Mesendoderm (in vitro differentiated cells): Measurements from ENCODE around the gene CTNS.

Experiments used
- DNase-seq: peaks from one replicate; pipeline ENCODE4 v3.0.0; 2013
- H2AK5ac ChIP-seq: 2 replicates; pipeline ENCODE4 v1.6.1; 2013; ENCODE audit warnings: low read length, inconsistent platforms
- H2BK120ac ChIP-seq: 2 replicates; pipeline ENCODE4 v1.6.1; 2013; ENCODE audit warnings: low read depth, mild to moderate bottlenecking, low read length, moderate library complexity, mixed read lengths
- H2BK15ac ChIP-seq: replicated peaks from 2 replicates; pipeline ENCODE4 v1.6.1; 2013; ENCODE audit warnings: low read depth, mild to moderate bottlenecking, moderate library complexity
- H2BK5ac ChIP-seq: 2 replicates; pipeline ENCODE4 v1.6.1; 2013; ENCODE audit warnings: low read length, inconsistent platforms
- H3K18ac ChIP-seq: 2 replicates; pipeline ENCODE4 v1.6.1; 2013; ENCODE audit warnings: mild to moderate bottlenecking, low read length, mixed read lengths
- H3K23ac ChIP-seq: one replicate; pipeline ENCODE4 v1.6.1; 2013; ENCODE audit warnings: low read length
- H3K27ac ChIP-seq: 2 replicates; pipeline ENCODE4 v1.5.1; 2013; ENCODE audit warnings: low read depth, mild to moderate bottlenecking, inconsistent platforms, low read length, moderate library complexity
- H3K27me3 ChIP-seq: 2 replicates; pipeline ENCODE4 v1.6.1; 2013; ENCODE audit warnings: low read length, control low read depth, mild to moderate bottlenecking, inconsistent platforms; ENCODE audit not compliant: insufficient read depth, poor library complexity
- H3K36me3 ChIP-seq: 2 replicates; pipeline ENCODE4 v1.6.1; 2013; ENCODE audit warnings: low read length, inconsistent platforms; ENCODE audit not compliant: control insufficient read depth, insufficient read depth
- H3K4ac ChIP-seq: one replicate; pipeline ENCODE4 v1.6.1; 2013; ENCODE audit warnings: low read depth, mild to moderate bottlenecking, low read length, moderate library complexity
- H3K4me1 ChIP-seq: 2 replicates; pipeline ENCODE4 v1.6.1; 2013; ENCODE audit warnings: low read depth, low read length, inconsistent platforms; ENCODE audit not compliant: control insufficient read depth
- H3K4me2 ChIP-seq: 2 replicates; pipeline ENCODE4 v1.6.1; 2013; ENCODE audit warnings: low read length
- H3K4me3 ChIP-seq: 2 replicates; pipeline ENCODE4 v1.5.1; 2013; ENCODE audit warnings: mild to moderate bottlenecking, low read length
- H3K56ac ChIP-seq: one replicate; pipeline ENCODE4 v1.6.1; 2013; ENCODE audit warnings: low read length
- H3K79me1 ChIP-seq: 2 replicates; pipeline ENCODE4 v1.6.1; 2013; ENCODE audit warnings: low read length, inconsistent platforms
- H3K79me2 ChIP-seq: 2 replicates; pipeline ENCODE4 v1.6.1; 2013; ENCODE audit warnings: mild to moderate bottlenecking, low read length; ENCODE audit not compliant: control insufficient read depth, insufficient read depth
- H3K9ac ChIP-seq: 2 replicates; pipeline ENCODE4 v1.6.1; 2013; ENCODE audit warnings: low read length, inconsistent platforms
- H4K5ac ChIP-seq: one replicate; pipeline ENCODE4 v1.6.1; 2013; ENCODE audit warnings: low read length
- H4K8ac ChIP-seq: one replicate; pipeline ENCODE4 v1.6.1; 2013; ENCODE audit warnings: low read depth, mild to moderate bottlenecking, control low read depth, low read length, moderate library complexity
- WGBS: extraction: QIAGEN DNeasy Blood & Tissue Kit; methylation state at CpG from one replicate; pipeline ENCODE4 v1.1.7; 2013; ENCODE audit warnings: low lambda C conversion rate, missing lambda C conversion rate; ENCODE audit not compliant: insufficient coverage; ENCODE audit errors: extremely low coverage; 5-methylcytosine and 5-hydroxymethylcytosine counted together

Gene CTNS

GRCh38 chr17:3610523-3610922, 26.0 kb upstream of the CTNS start:
- H3K79me2 ChIP-seq: no peaks in the 10 kb centered on the region
- no peak overlapping the region for H2BK5ac ChIP-seq
- no CpG with 5 or more reads among the region's 14 CpGs for WGBS
- no peak overlapping the region for H3K23ac ChIP-seq
- no peak overlapping the region for H4K5ac ChIP-seq
- H3K4me3 ChIP-seq: no peak overlapping the region
- H2BK15ac ChIP-seq: no peak overlapping the region
- no peak overlapping the region for H3K9ac ChIP-seq
- no peak overlapping the region for H3K4me2 ChIP-seq
- H4K8ac ChIP-seq: no peak overlapping the region
- H3K36me3 ChIP-seq: peaks cover 14% of the 10 kb centered on the region
- H3K4ac ChIP-seq: no peak overlapping the region
- H3K79me1 ChIP-seq: no peaks in the 10 kb centered on the region
- no peak overlapping the region for H2AK5ac ChIP-seq
- no peak overlapping the region for H2BK120ac ChIP-seq
- no peak overlapping the region for H3K27ac ChIP-seq
- no peaks in the 10 kb centered on the region for H3K4me1 ChIP-seq
- H3K18ac ChIP-seq: no peak overlapping the region
- no peak for DNase-seq
- no peaks in the 10 kb centered on the region for H3K27me3 ChIP-seq
- H3K56ac ChIP-seq: no peak overlapping the region

GRCh38 chr17:3613124-3613523, 23.4 kb upstream of the CTNS start:
- Histone ChIP-seq H3K9ac (no peak overlapping the region), H3K79me1 (no peaks in the 10 kb centered on the region), H3K23ac (no peak overlapping the region), H3K4ac (no peak overlapping the region), H3K18ac (no peak overlapping the region), H2BK120ac (no peak overlapping the region), H3K56ac (no peak overlapping the region), H3K36me3 (peaks cover 14% of the 10 kb centered on the region), H4K5ac (no peak overlapping the region), H3K4me3 (no peak overlapping the region), H3K4me1 (no peaks in the 10 kb centered on the region), H3K79me2 (no peaks in the 10 kb centered on the region), H3K27ac (no peak overlapping the region), H3K27me3 (no peaks in the 10 kb centered on the region), H3K4me2 (no peak overlapping the region), H2BK15ac (no peak overlapping the region), H2AK5ac (no peak overlapping the region), H2BK5ac (no peak overlapping the region), H4K8ac (no peak overlapping the region)
- no CpG with 5 or more reads among the region's 6 CpGs for WGBS
- DNase-seq: no peak

GRCh38 chr17:3615160-3615870, 21.2 kb upstream of the CTNS start:
- Histone ChIP-seq H3K36me3 (peaks cover 5% of the 10 kb centered on the region), H4K5ac (no peak overlapping the region), H2BK120ac (no peak overlapping the region), H3K56ac (no peak overlapping the region), H3K27ac (no peak overlapping the region), H3K4ac (no peak overlapping the region), H3K4me3 (no peak overlapping the region), H4K8ac (no peak overlapping the region), H3K23ac (no peak overlapping the region), H3K27me3 (no peaks in the 10 kb centered on the region), H3K4me1 (no peaks in the 10 kb centered on the region), H2AK5ac (no peak overlapping the region), H2BK15ac (no peak overlapping the region), H3K79me2 (no peaks in the 10 kb centered on the region), H3K9ac (no peak overlapping the region), H3K18ac (no peak overlapping the region), H3K4me2 (no peak overlapping the region), H2BK5ac (no peak overlapping the region), H3K79me1 (no peaks in the 10 kb centered on the region)
- DNase-seq: no peak
- no CpG with 5 or more reads among the region's 18 CpGs for WGBS

- Histone ChIP-seq H2BK5ac (no peak overlapping the region), H3K9ac (no peak overlapping the region), H3K36me3 (peaks cover 5% of the 10 kb centered on the region), H3K27me3 (no peaks in the 10 kb centered on the region), H3K27ac (no peak overlapping the region), H4K8ac (no peak overlapping the region), H3K4me1 (no peaks in the 10 kb centered on the region), H3K56ac (no peak overlapping the region), H4K5ac (no peak overlapping the region), H3K79me1 (no peaks in the 10 kb centered on the region), H3K18ac (no peak overlapping the region), H3K4me3 (no peak overlapping the region), H2BK15ac (no peak overlapping the region), H2BK120ac (no peak overlapping the region), H3K4me2 (no peak overlapping the region), H2AK5ac (no peak overlapping the region), H3K4ac (no peak overlapping the region), H3K79me2 (no peaks in the 10 kb centered on the region), H3K23ac (no peak overlapping the region)
- no CpG with 5 or more reads among the region's 8 CpGs for WGBS
- no peak for DNase-seq
Measured at GRCh38 chr17:3621146-3621720, 15.3 kb upstream of the CTNS start.

- H4K8ac ChIP-seq: no peak overlapping the region
- no peak overlapping the region for H3K27ac ChIP-seq
- H3K9ac ChIP-seq: no peak overlapping the region
- no peaks in the 10 kb centered on the region for H3K4me1 ChIP-seq
- H4K5ac ChIP-seq: no peak overlapping the region
- H3K23ac ChIP-seq: no peak overlapping the region
- H3K18ac ChIP-seq: no peak overlapping the region
- H2AK5ac ChIP-seq: no peak overlapping the region
- no peaks in the 10 kb centered on the region for H3K27me3 ChIP-seq
- peaks cover 2% of the 10 kb centered on the region for H3K36me3 ChIP-seq
- no CpG with 5 or more reads among the region's 16 CpGs for WGBS
- H3K79me1 ChIP-seq: no peaks in the 10 kb centered on the region
- DNase-seq: no peak
- H3K4me3 ChIP-seq: no peak overlapping the region
- no peak overlapping the region for H2BK15ac ChIP-seq
- no peak overlapping the region for H2BK5ac ChIP-seq
- no peak overlapping the region for H2BK120ac ChIP-seq
- no peak overlapping the region for H3K4ac ChIP-seq
- no peak overlapping the region for H3K4me2 ChIP-seq
- no peak overlapping the region for H3K56ac ChIP-seq
- H3K79me2 ChIP-seq: no peaks in the 10 kb centered on the region
Measured at GRCh38 chr17:3622977-3623594, 13.5 kb upstream of the CTNS start.
